ENCODE measurements around the gene CYTIP.
"Not testable (repeated sequence)": the region's sequence is repeated elsewhere in the genome, so short reads cannot be mapped to it uniquely, and the experiment has no call there.

CYTIP gene

DNA sequence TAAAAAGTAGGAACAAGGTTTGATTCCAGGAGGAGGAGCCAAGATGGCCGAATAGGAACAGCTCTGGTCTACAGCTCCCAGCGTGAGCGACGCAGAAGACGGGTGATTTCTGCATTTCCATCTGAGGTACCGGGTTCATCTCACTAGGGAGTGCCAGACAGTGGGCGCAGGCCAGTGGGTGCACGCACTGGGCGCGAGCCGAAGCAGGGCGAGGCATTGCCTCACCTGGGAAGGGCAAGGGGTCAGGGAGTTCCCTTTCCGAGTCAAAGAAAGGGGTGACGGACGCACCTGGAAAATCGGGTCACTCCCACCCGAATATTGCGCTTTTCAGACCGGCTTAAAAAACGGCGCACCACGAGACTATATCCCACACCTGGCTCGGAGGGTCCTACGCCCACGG lies 75.4 kb downstream of the CYTIP start:
- DNase-seq (ENCODE audit: low read depth) = not testable (repeated sequence)

DNA sequence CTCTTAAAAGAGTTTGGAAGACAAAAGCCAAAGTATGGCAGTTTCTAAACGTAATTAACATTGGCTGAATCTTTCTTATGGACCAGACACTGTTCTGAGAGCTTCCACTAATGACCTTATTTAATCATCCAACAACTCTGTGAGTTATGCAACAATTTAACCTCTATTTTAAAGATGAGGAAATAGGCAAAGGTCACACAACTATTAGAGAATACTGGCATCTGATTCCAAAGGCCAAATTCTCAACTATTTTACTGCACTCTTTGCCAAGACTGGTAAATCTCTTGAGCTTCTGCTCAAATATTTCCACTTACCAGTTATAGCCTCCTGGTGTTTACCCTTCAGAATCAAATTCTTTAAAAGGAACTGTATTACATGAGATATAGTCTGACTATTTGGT lies 76.2 kb downstream of the CYTIP start:
- no peak for DNase-seq (ENCODE audit: low read depth)
